Esophagus squamous epithelium (tissue), 4 donors: ENCODE measurements around the gene ARHGEF11.

Source experiments
- CTCF ChIP-seq, 6 experiments: fragments of 450-650 bp in 4 of 6; fragments of 200-600 bp in 2 of 6; sonication (generic) in 2 of 6; IDR thresholded peaks; one replicate each; pipeline ENCODE4 v1.5.1; 2016 to 2019; ENCODE audit warnings: antibody characterized with exemption in 6 of 6, mild to moderate bottlenecking in 4 of 6, moderate library complexity in 4 of 6
- POLR2A ChIP-seq, 4 donors: fragments of 450-650 bp; IDR thresholded peaks; one replicate each; pipeline ENCODE4 v1.6.1; 2017; ENCODE audit warnings: antibody characterized with exemption in 4 of 4, mild to moderate bottlenecking in 4 of 4, moderate library complexity in 3 of 4

- no peak for TF ChIP-seq POLR2A (IDR thresholded peaks at IDR 0.05)
- no peak for TF ChIP-seq CTCF (IDR thresholded peaks at IDR 0.05)
Measured at GRCh38 chr1:157043685-157044084, 1.9 kb downstream of the ARHGEF11 start.
